Astrocyte (in vitro differentiated cells and primary cell): ENCODE data around the gene CRYBA2. TPM values are rescaled to one million over a fixed set of nuclear protein-coding genes. Genes with fewer than 3 reads are reported as not detected.

Experiments
- DNase-seq: peaks from one replicate; pipeline ENCODE4 v3.0.0-alpha.2; 2010; ENCODE audit warnings: low read depth
- FAIRE-seq: peaks from 2 replicates; lab custom pipeline; 2011; peaks lifted over from hg19 to GRCh38; lab: Jason Lieb, UNC
- H2AFZ ChIP-seq: 2 replicates; pipeline ENCODE4 v1.6.0; 2012; ENCODE audit warnings: low read depth, low read length, inconsistent platforms
- H3K27ac ChIP-seq: 2 replicates; pipeline ENCODE4 v1.5.1; 2011; ENCODE audit warnings: low read depth, low read length, inconsistent platforms
- H3K27me3 ChIP-seq: 2 replicates; pipeline ENCODE4 v1.6.0; 2011; ENCODE audit warnings: low read length, inconsistent platforms; ENCODE audit not compliant: insufficient read depth
- H3K36me3 ChIP-seq: 2 replicates; pipeline ENCODE4 v1.5.1; 2011; ENCODE audit warnings: low read length, inconsistent platforms; ENCODE audit not compliant: insufficient read depth
- H3K4me1 ChIP-seq: 2 replicates; pipeline ENCODE4 v1.5.1; 2011; ENCODE audit warnings: low read length, inconsistent platforms; ENCODE audit not compliant: insufficient read depth
- H3K4me2 ChIP-seq: 2 replicates; pipeline ENCODE4 v1.6.0; 2012; ENCODE audit warnings: low read length, inconsistent platforms
- H3K4me3 ChIP-seq: 2 replicates; pipeline ENCODE4 v1.5.1; 2011; ENCODE audit warnings: low read depth, mild to moderate bottlenecking, low read length, inconsistent platforms; ENCODE audit not compliant: insufficient read depth
- H3K79me2 ChIP-seq: 2 replicates; pipeline ENCODE4 v1.6.0; 2012; ENCODE audit warnings: mild to moderate bottlenecking, low read length, inconsistent platforms; ENCODE audit not compliant: insufficient read depth
- H3K9ac ChIP-seq: 2 replicates; pipeline ENCODE4 v1.6.0; 2012; ENCODE audit warnings: mild to moderate bottlenecking, low read length, inconsistent platforms
- H3K9me3 ChIP-seq: 2 replicates; pipeline ENCODE4 v1.5.1; 2012; ENCODE audit warnings: low read depth, mild to moderate bottlenecking, low read length, inconsistent platforms; ENCODE audit not compliant: insufficient read depth
- H4K20me1 ChIP-seq: 2 replicates; pipeline ENCODE4 v1.6.0; 2012; ENCODE audit warnings: low read length, inconsistent platforms; ENCODE audit not compliant: insufficient read depth
- H3K27ac Mint-ChIP-seq: one replicate; pipeline ENCODE4 v1.8.0; 2021; ENCODE audit warnings: mild to moderate bottlenecking, mixed read lengths; ENCODE audit not compliant: unreplicated experiment
- H3K27me3 Mint-ChIP-seq: one replicate; pipeline ENCODE4 v1.8.0; 2021; ENCODE audit warnings: low read depth, mixed read lengths; ENCODE audit not compliant: unreplicated experiment
- H3K36me3 Mint-ChIP-seq: one replicate; pipeline ENCODE4 v1.8.0; 2021; ENCODE audit warnings: low read depth, mixed read lengths; ENCODE audit not compliant: unreplicated experiment
- H3K4me1 Mint-ChIP-seq: one replicate; pipeline ENCODE4 v1.8.0; 2021; ENCODE audit warnings: low read depth, mixed read lengths; ENCODE audit not compliant: unreplicated experiment
- H3K4me3 Mint-ChIP-seq: one replicate; pipeline ENCODE4 v1.8.0; 2021; ENCODE audit warnings: mild to moderate bottlenecking, moderate library complexity, mixed read lengths; ENCODE audit not compliant: unreplicated experiment
- H3K9me3 Mint-ChIP-seq: one replicate; pipeline ENCODE4 v1.8.0; 2021; ENCODE audit warnings: mild to moderate bottlenecking, mixed read lengths; ENCODE audit not compliant: unreplicated experiment
- CTCF ChIP-seq: IDR thresholded peaks from 2 replicates; pipeline ENCODE4 v1.5.1; 2011; ENCODE audit warnings: low read depth, mild to moderate bottlenecking, inconsistent platforms, low read length, moderate library complexity; ENCODE audit not compliant: insufficient read depth
- EZH2 ChIP-seq: IDR thresholded peaks from 2 replicates; pipeline ENCODE4 v1.6.1; 2012; ENCODE audit warnings: mild to moderate bottlenecking, low read length, inconsistent platforms; ENCODE audit not compliant: insufficient read depth
- total RNA-seq: library from RNA; stranded (reverse); gene quantifications from 2 replicates; pipeline ENCODE4 v1.2.1, GENCODE V29; 2021

CRYBA2 gene
- total RNA-seq, 1 donor from 2014 or later, result not detected

GRCh38 chr2:218982586-218983262 is 10.5 kb downstream of the CRYBA2 start:
- Mint-ChIP-seq H3K36me3 (peaks cover 3% of the 10 kb centered on the region), H3K4me1 (peaks cover 4% of the 10 kb centered on the region), H3K4me3 (no peak overlapping the region), H3K27me3 (peaks cover 77% of the 10 kb centered on the region), H3K27ac (no peak overlapping the region), H3K9me3 (no peaks in the 10 kb centered on the region)
- Histone ChIP-seq H3K9me3 (peaks cover 6% of the 10 kb centered on the region), H3K36me3 (no peaks in the 10 kb centered on the region), H3K9ac (no peak overlapping the region), H3K27me3 (peaks cover 72% of the 10 kb centered on the region), H4K20me1 (peaks cover 10% of the 10 kb centered on the region), H3K4me2 (no peak overlapping the region), H3K4me1 (no peaks in the 10 kb centered on the region), H3K27ac (no peak overlapping the region), H3K79me2 (no peaks in the 10 kb centered on the region), H2AFZ (no peak overlapping the region), H3K4me3 (no peak overlapping the region)
- no peak for DNase-seq
- TF ChIP-seq EZH2, result no peak
- no peak for TF ChIP-seq CTCF
- no peak for FAIRE-seq

- Histone ChIP-seq H3K27ac (no peak overlapping the region), H3K79me2 (no peaks in the 10 kb centered on the region), H4K20me1 (peaks cover 10% of the 10 kb centered on the region), H3K9me3 (peaks cover 6% of the 10 kb centered on the region), H3K4me2 (peak overlapping the region; percentile 55), H3K4me3 (no peak overlapping the region), H3K27me3 (peaks cover 72% of the 10 kb centered on the region), H3K36me3 (no peaks in the 10 kb centered on the region), H3K9ac (no peak overlapping the region), H2AFZ (no peak overlapping the region), H3K4me1 (no peaks in the 10 kb centered on the region)
- no peak overlapping the region for H3K27ac Mint-ChIP-seq
- H3K9me3 Mint-ChIP-seq, result no peaks in the 10 kb centered on the region
- TF ChIP-seq EZH2 (peak; percentile 95), CTCF (no peak)
- FAIRE-seq (no peak), DNase-seq (peak; percentile 6)
- H3K27me3 Mint-ChIP-seq, result peaks cover 77% of the 10 kb centered on the region
- H3K4me3 Mint-ChIP-seq, result no peak overlapping the region
- H3K4me1 Mint-ChIP-seq, result peaks cover 4% of the 10 kb centered on the region
- peaks cover 2% of the 10 kb centered on the region for H3K36me3 Mint-ChIP-seq
These were observed 11.2 kb downstream of the CRYBA2 start for GRCh38 chr2:218981881-218982585.

GRCh38 chr2:218981390-218981880 is 11.8 kb downstream of the CRYBA2 start:
- Mint-ChIP-seq H3K9me3 (no peaks in the 10 kb centered on the region), H3K27ac (no peak overlapping the region), H3K4me3 (no peak overlapping the region), H3K27me3 (peaks cover 77% of the 10 kb centered on the region), H3K36me3 (peaks cover 2% of the 10 kb centered on the region), H3K4me1 (peaks cover 4% of the 10 kb centered on the region)
- Histone ChIP-seq H3K4me3 (no peak overlapping the region), H3K9ac (no peak overlapping the region), H3K4me1 (no peaks in the 10 kb centered on the region), H3K27me3 (peaks cover 70% of the 10 kb centered on the region), H3K36me3 (no peaks in the 10 kb centered on the region), H3K9me3 (peaks cover 6% of the 10 kb centered on the region), H4K20me1 (peaks cover 10% of the 10 kb centered on the region), H3K79me2 (no peaks in the 10 kb centered on the region), H3K4me2 (peak overlapping the region; percentile 55), H2AFZ (no peak overlapping the region), H3K27ac (no peak overlapping the region)
- DNase-seq, result no peak
- peak; percentile 98 for TF ChIP-seq EZH2
- no peak for TF ChIP-seq CTCF
- no peak for FAIRE-seq
